Stimulated activated CD4-positive, alpha-beta T cell treated with anti-CD3 and anti-CD28 coated beads, TNF-alpha, amount 100 ng/mL, for 1 hour (primary cell): ENCODE results near the gene ATP6V1C2.
"Not testable (repeated sequence)": the region's sequence is repeated elsewhere in the genome, so short reads cannot be mapped to it uniquely, and the experiment has no call there.

Experiments used
- DNase-seq, 3 donors: peaks; one replicate each; pipeline ENCODE4 v3.0.0-alpha.2; 2020; ENCODE audit warnings: low read depth in 3 of 3, low spot score in 1 of 3

ATP6V1C2 gene

GRCh38 chr2:10768063-10768507 lies 46.7 kb downstream of the ATP6V1C2 start:
- no peak for DNase-seq

GRCh38 chr2:10770956-10771750 lies 49.7 kb downstream of the ATP6V1C2 start:
- no peak for DNase-seq

- DNase-seq, result no peak
Measured at GRCh38 chr2:10771786-10772185, 50.4 kb downstream of the ATP6V1C2 start.

GRCh38 chr2:10772201-10772867 lies 50.9 kb downstream of the ATP6V1C2 start:
- no peak for DNase-seq

GRCh38 chr2:10772868-10773215 lies 51.4 kb downstream of the ATP6V1C2 start:
- no peak for DNase-seq

GRCh38 chr2:10773821-10774341 lies 52.5 kb downstream of the ATP6V1C2 start:
- no peak for DNase-seq

GRCh38 chr2:10774394-10774793 lies 53.0 kb downstream of the ATP6V1C2 start:
- DNase-seq, result no peak

- DNase-seq, result no peak
Measured at GRCh38 chr2:10775021-10775780, 53.8 kb downstream of the ATP6V1C2 start.

- no peak for DNase-seq
Measured at GRCh38 chr2:10775831-10776230, 54.4 kb downstream of the ATP6V1C2 start.

GRCh38 chr2:10776231-10776977 lies 55.0 kb downstream of the ATP6V1C2 start:
- no peak for DNase-seq

GRCh38 chr2:10777111-10777841 lies 55.8 kb downstream of the ATP6V1C2 start:
- no peak for DNase-seq

GRCh38 chr2:10777842-10778723 lies 56.7 kb downstream of the ATP6V1C2 start:
- DNase-seq, result no peak

- DNase-seq, result no peak
Measured at GRCh38 chr2:10778724-10779115, 57.3 kb downstream of the ATP6V1C2 start.

- no peak for DNase-seq
Measured at GRCh38 chr2:10779776-10780490, 58.5 kb downstream of the ATP6V1C2 start.

- no peak for DNase-seq
Measured at GRCh38 chr2:10780491-10780820, 59.0 kb downstream of the ATP6V1C2 start.

- not testable (repeated sequence) for DNase-seq
Measured at GRCh38 chr2:10780821-10781220, 59.4 kb downstream of the ATP6V1C2 start.

GRCh38 chr2:10781746-10782145 lies 60.3 kb downstream of the ATP6V1C2 start:
- no peak for DNase-seq

GRCh38 chr2:10783421-10783820 lies 62.0 kb downstream of the ATP6V1C2 start:
- DNase-seq, result no peak

GRCh38 chr2:10784719-10785118 lies 63.3 kb downstream of the ATP6V1C2 start:
- no peak for DNase-seq
